Breast epithelium (tissue), 3 donors: Measurements from ENCODE around the gene ANKRD35.

Experiments used
- POLR2AphosphoS5 ChIP-seq, 3 donors: sonication (generic); formaldehyde crosslinking; IDR thresholded peaks; one replicate each; pipeline ENCODE4 v1.6.1; 2017; ENCODE audit warnings: antibody characterized with exemption in 3 of 3
- TF ChIP-seq, protein P1 (sequence below), 3 donors: fragments of 450-650 bp; IDR thresholded peaks; one replicate each; pipeline ENCODE4 v1.5.1; 2016 to 2017; ENCODE audit warnings: antibody characterized with exemption in 3 of 3, mild to moderate bottlenecking in 3 of 3, moderate library complexity in 3 of 3

DNA sequence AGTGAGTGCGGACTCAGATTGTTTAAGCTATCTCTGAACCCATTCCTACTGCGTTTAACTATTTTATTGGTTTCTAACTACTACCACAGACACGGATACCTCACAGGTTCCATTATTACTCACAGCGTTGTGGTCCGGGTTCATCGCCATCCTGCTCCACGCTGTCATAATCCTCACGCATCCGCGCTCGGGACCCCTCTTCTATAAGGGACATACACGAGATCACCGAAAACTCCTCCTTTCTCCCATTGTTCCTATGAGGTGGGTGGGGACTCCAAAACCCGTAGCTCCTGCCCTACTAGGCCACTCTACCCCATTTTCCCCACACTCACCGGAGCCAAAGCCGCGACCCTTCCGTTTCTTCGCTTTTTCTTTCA is 41.0 kb upstream of the ANKRD35 start:
- TF ChIP-seq POLR2AphosphoS5 (IDR thresholded peaks at IDR 0.05) = no peak
- TF ChIP-seq, protein P1, sequence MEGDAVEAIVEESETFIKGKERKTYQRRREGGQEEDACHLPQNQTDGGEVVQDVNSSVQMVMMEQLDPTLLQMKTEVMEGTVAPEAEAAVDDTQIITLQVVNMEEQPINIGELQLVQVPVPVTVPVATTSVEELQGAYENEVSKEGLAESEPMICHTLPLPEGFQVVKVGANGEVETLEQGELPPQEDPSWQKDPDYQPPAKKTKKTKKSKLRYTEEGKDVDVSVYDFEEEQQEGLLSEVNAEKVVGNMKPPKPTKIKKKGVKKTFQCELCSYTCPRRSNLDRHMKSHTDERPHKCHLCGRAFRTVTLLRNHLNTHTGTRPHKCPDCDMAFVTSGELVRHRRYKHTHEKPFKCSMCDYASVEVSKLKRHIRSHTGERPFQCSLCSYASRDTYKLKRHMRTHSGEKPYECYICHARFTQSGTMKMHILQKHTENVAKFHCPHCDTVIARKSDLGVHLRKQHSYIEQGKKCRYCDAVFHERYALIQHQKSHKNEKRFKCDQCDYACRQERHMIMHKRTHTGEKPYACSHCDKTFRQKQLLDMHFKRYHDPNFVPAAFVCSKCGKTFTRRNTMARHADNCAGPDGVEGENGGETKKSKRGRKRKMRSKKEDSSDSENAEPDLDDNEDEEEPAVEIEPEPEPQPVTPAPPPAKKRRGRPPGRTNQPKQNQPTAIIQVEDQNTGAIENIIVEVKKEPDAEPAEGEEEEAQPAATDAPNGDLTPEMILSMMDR (IDR thresholded peaks at IDR 0.05) = no peak
